Stimulated activated CD4-positive, alpha-beta T cell treated with anti-CD3 and anti-CD28 coated beads, Interleukin-4, amount 100 ng/mL, for 4 hours (primary cell): ENCODE data around the gene NR1I3.
"Not testable (repeated sequence)": the region's sequence is repeated elsewhere in the genome, so short reads cannot be mapped to it uniquely, and the experiment has no call there.

Experiments used
- DNase-seq, 2 experiments: peaks; one replicate each; pipeline ENCODE4 v3.0.0-alpha.2; 2020

Gene NR1I3

GRCh38 chr1:161250100-161250499 lies 12.1 kb upstream of the NR1I3 start:
- DNase-seq: not testable (repeated sequence)

GRCh38 chr1:161244888-161245287 lies 6.9 kb upstream of the NR1I3 start:
- no peak for DNase-seq

- no peak for DNase-seq
Observed at GRCh38 chr1:161242313-161242712, 4.3 kb upstream of the NR1I3 start.

- DNase-seq: no peak
Observed at GRCh38 chr1:161241682-161242081, 3.7 kb upstream of the NR1I3 start.

- no peak for DNase-seq
Observed at GRCh38 chr1:161235957-161236775, 1.8 kb downstream of the NR1I3 start.

GRCh38 chr1:161233102-161233501 lies 4.9 kb downstream of the NR1I3 start:
- no peak for DNase-seq

- no peak for DNase-seq
Observed at GRCh38 chr1:161230762-161231161, 7.2 kb downstream of the NR1I3 start.

GRCh38 chr1:161229896-161230295 lies 8.1 kb downstream of the NR1I3 start:
- no peak for DNase-seq

- no peak for DNase-seq
Observed at GRCh38 chr1:161228032-161228431, 10.0 kb downstream of the NR1I3 start.

GRCh38 chr1:161227196-161227871 lies 10.7 kb downstream of the NR1I3 start:
- peak; percentile 80 to 88 for DNase-seq

- no peak for DNase-seq
Observed at GRCh38 chr1:161226759-161227158, 11.2 kb downstream of the NR1I3 start.

- no peak for DNase-seq
Observed at GRCh38 chr1:161226320-161226711, 11.7 kb downstream of the NR1I3 start.

- peak; percentile 75 to 93 for DNase-seq
Observed at GRCh38 chr1:161225534-161226319, 12.3 kb downstream of the NR1I3 start, which contains the start of gene TOMM40L. TSS of gene TOMM40L (plus strand) at chr1:161226060. CDS start at chr1:161226490, 430 bp downstream.

- no peak for DNase-seq
Observed at GRCh38 chr1:161225178-161225533, 12.8 kb downstream of the NR1I3 start.

- not testable (repeated sequence) for DNase-seq
Observed at GRCh38 chr1:161224695-161225087, 13.3 kb downstream of the NR1I3 start.

GRCh38 chr1:161223805-161224694 lies 14.0 kb downstream of the NR1I3 start:
- no peak for DNase-seq

GRCh38 chr1:161222175-161223019 lies 15.6 kb downstream of the NR1I3 start:
- DNase-seq: no peak

- DNase-seq: no peak
Observed at GRCh38 chr1:161220002-161220401, 18.0 kb downstream of the NR1I3 start.

GRCh38 chr1:161219078-161219892 lies 18.7 kb downstream of the NR1I3 start:
- DNase-seq: no peak

GRCh38 chr1:161218301-161219077 lies 19.5 kb downstream of the NR1I3 start:
- no peak for DNase-seq
